HG03469 (cell line): ENCODE results near the gene ATG3.
"Not testable (repeated sequence)": the region's sequence is repeated elsewhere in the genome, so short reads cannot be mapped to it uniquely, and the experiment has no call there.

Experiments used
- ATAC-seq: cut with Tn5 transposase; IDR thresholded peaks from one replicate; pipeline ENCODE4 v1.9.1; 2021; ENCODE audit warnings: mild to moderate bottlenecking, moderate library complexity, moderate number of reproducible peaks; ENCODE audit not compliant: unreplicated experiment

ATG3 gene

DNA sequence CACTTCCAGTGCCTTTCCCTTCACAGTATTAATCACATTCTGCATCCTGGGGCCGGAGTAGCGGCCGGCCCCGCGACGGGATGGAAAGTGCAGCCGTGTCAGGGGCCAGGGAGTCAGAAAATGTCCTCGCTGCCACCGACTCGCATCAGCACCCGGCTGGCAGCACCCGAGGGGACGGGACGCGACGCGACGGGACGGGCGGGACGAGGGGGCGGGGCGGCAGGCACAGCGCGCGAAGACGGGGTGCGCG lies 353 bp downstream of the ATG3 start:
- ATAC-seq = no peak

DNA sequence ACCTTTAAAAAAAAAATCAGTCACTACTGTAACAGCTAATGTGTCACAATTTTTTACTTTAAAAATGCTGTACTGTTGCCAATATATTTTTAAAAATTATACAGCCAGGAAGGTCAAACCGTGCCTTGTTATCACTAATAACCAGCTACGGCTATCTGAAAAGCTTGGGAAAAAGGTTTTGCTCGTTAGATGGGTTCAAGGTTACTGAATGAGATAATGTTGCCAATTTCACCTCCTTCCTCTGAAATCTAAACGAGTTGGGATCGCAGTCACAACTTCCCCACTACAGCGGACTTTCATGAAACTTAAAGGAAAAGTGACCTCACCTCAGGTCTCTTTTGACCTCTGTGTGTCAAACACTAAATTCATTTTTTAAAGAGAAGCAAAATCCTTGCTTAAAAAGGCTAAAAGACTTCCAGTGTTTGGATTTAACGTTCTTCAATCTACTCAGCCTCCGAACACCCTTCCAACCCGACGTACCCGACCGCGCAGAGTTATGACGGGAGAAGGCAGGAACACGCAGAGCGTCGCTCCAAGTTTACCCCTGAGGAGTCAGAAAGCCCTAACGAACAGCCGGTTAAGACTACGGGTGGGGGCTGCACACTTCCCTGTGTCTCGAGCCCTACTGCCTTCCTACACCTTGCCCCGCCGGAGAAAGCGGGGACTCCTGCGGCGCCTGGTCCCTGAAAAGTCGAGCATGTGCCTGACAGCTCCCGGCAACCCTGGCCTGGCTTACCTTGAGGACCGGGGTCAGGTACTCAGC lies 860 bp downstream of the ATG3 start:
- no peak for ATAC-seq

DNA sequence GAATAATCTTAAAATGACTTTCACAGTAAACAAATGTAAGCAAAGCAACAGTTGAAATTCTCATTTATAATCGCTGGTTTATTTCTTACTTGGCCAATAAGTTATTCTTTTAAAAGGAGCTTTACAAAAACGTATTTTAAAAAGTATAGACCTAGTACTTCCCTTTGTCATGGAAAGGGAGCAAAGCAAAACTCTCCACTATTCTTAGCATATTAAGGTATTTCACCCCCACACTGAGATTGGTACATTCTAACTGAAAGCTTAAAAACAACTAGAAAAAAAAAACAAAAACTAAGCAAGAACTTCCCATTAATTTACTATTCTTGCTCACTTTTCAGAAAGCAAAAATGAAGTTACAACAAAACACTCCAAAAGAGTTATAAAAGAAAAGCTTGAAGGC lies 1.5 kb downstream of the ATG3 start:
- ATAC-seq = no peak

DNA sequence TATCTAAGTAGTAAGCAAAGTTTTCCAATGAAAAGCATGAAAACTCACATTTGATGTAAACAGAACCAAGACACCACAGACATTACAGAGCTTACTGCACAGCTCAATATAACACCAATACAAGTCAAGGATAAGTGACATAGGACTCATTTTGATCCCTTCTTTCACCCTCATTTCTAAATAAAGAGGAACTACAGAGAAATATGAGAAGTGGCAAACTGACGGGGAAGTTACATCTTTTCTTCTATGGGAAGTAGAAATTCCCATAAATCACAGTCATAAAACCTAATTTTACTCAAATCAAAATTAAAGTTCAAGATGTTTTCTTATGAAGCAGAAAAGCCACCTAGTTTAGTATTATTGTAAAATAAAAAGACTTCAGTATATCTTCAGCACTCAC lies 3.8 kb downstream of the ATG3 start:
- no peak for ATAC-seq

DNA sequence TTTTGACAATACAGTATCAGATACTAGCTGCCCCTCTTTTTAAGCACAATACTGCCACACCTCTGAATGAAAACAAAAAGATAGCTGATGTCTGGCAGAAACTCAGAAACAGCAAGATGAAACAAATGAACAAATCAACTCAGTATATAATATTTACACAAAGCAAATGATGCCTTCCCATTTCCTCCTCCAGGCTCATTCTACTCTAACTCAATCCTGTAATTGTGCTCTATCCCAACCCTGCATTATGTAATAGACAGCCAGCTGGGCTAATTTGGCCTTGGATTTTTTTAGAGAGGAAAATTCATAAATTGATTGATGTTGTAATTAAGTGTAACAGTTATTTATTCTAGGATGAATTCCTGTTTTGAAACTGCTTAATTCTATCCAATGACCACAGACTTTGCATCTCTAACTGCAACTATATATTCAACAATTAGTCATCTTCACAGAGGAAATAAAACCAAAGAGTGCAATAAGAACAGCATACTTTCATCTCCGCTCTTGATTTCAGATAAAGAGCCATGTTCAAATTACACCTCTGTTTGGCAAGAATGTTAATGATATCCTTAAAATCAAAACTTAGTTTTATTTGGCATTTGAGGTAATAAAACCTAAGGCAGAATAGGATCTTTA lies 6.1 kb downstream of the ATG3 start:
- ATAC-seq = no peak

DNA sequence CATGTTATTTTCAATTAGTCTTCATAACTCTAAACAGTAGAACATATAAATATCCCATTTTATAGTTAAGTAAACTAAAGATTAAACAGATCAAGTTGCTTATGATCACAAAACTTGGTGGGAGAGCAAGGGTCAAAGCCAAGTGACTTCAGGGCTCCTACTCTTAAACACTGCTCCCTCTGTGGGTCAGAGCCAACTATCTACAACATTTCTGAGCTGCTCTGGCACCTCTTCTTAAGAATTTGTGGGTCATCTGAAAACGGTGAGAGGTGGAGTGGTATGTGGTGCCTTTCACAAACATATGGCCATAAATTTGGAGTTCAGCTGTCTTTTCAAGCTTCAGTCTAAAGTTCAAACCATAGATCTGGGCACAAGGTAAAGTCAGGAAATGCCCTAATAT lies 10.9 kb downstream of the ATG3 start:
- no peak for ATAC-seq

DNA sequence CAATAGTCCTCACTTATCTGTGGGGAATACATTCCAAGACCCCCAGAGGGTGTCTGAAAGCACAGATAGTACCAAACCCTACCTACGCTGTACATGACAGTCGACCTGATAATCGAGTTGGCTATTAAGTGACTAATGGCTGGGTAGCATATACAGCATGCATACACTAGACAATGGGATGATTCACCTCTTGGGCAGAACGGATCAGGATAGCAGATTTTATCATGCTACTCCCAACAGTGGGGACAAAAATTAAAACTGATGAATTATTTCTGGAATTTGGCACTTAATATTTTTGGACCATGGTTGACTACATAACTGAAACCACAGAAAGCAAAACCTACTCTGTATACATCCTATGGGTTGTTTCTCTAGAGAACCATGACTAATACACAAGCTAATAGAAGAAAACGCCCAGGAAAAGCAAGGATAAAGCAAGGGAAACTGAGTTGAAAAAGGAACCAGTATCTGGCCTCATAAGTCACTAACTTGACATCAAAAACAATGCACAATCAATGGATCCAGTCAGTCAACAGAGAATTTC lies 15.5 kb downstream of the ATG3 start:
- no peak for ATAC-seq

DNA sequence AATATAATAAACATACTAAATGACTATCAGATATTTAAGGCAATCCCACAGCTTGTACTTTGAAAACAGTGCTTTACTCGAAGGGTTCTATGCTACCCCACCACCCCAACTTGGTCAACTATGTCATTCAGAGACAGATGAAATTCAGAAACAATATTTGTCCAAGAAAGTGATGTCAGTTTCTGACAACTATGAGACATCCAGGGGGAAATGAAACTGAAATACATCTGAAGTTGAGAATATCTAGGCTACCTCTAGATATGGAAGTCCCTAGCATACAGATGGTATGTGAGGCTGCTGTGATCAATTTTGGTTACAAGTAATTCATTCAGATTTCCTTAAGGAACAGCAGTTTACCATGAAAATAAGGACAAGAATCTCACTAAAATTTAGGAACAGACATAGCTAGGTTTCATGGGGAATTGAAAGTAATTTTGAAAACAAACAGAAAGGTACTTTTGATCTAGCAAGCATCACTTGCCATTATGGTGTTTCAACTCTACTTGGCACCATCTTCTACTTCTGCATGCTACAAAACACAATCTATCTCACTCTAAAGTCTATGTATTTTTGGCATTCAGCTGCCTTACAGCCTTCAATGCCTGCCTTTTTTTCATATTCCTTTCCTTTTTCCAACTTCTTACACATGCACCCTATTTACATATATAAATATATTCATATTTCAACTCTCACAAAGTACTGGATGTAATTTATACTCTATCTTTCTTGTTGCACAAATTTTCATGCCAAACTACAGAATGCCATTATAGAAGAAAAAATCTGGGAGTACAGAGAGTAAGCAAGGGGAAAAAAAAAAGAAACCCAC lies 21.7 kb downstream of the ATG3 start:
- peak; percentile 85 for ATAC-seq

DNA sequence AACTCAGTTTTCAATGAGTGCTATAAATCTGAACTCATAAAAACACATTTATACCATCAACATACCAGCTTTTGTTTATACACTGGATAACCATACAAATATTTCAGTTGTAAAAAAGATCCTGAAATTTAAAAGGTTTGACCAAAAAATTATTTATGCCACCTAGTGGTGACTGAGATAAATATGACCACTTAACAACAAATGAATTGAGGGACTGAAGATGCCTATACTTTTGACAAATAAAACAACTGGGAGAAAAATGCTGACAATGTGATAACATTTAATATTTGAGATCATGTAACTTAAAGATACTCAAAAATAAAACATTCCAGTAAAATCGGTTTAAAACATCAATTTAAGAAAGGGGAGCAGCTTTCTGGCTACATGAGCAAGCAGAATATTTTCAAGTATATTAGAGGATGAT lies 30.4 kb downstream of the ATG3 start:
- ATAC-seq = no peak

DNA sequence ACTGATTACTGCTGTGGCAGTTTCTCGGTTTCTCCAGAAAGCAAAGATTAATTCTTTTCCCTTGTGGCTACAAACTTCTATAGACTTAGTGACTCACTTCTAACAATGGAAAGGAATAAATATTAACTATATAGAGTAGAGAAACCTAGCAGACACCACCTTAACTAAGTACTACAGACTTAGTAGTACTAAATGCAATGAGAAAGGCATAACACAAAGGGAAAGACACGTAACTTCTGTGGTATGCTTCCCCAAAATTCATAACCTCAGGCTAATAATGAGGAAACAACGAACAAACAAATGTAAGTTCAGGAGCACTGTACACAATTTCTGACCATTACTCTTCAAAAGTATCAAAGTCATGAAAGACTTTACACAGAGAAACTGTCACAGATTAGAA lies 31.2 kb downstream of the ATG3 start:
- no peak for ATAC-seq

DNA sequence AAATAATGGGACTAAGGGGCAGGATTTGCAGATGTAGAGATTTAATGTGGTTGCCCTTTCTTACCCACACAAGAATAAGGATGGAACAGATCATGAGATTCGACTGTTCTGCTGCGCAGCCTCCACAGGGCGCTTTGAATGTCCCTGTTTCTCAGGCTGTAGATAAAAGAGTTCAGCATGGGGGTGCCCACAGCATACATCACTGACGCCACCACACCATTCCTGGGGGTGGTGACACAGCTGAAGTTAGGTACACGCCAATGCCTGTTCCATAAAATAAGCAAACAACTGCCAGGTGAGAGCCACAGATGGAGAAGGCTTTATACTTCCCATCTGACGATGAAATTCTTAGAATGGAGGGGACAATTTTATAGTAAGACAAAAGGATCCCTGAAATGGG lies 37.6 kb downstream of the ATG3 start:
- not testable (repeated sequence) for ATAC-seq

DNA sequence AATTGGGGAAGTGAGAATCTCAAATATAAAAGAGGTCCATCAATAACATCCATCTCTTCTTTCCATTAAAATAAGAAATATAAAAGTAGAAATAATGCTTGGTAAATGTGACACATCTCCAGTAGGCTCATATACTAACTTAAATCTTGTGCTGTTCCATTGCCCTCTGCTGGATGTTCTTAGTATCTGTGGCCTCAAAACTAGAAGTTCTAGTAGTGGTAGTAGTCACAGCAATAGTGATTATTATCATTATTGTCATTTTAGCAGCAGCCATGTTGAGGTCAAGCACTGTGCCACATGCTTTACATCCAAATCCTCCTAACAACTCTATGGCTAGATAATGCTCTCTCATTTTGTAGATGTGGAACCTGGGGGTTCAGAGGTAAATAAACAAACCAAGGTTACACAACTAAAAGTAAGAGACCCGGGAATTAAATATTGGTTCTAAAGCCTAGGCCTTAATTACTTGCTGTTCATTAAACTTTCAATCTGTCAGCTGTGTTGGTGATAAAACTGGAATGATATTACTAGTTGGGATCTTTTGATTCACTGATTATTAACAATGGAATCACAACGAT lies 42.2 kb downstream of the ATG3 start:
- ATAC-seq = no peak

DNA sequence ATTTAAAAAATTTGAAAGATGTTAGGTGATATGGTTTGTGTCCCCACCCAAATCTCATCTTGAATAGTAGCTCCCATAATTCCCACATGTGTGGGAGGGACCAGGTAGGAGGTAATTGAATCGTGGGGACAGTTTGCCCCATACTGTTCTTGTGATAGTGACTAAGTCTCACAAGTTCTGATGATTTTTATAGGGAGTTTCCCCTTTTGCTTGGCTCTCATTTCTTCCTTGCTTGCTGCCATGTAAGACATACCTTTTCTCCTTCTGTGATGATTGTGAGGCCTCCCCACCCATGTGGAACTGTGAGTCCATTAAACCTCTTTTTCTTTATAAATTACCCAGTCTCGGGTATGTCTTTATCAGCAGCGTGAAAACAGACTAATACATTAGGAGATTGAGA lies 42.8 kb downstream of the ATG3 start:
- not testable (repeated sequence) for ATAC-seq

DNA sequence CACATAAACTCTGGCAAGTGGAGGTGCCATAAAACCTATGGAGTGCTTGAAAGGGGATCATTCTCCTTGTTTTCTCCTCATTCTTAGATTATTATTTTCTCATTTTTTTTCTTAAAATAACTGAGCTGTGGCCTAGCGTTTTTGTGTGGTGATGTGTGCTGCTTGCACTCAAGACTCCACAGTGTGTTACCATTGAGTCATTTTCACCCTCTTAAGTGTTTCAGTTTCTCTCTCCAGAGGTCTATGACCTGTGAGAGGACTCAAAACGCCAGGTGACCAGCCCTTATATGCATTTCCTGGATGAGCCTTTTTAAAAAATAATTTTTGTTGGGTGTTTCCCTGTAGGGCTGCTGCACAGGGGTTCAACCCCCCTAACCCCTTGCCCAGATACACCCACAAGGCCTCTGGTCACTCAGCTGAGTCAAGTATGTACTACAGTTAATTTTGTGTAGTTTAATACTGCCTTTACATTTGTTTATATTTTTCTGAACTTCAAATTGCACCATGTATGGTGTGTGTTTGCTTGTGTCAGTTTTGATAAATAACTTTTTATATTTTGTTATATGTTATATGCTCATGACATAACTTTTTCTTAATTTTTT lies 47.1 kb downstream of the ATG3 start:
- ATAC-seq = peak; percentile 97

DNA sequence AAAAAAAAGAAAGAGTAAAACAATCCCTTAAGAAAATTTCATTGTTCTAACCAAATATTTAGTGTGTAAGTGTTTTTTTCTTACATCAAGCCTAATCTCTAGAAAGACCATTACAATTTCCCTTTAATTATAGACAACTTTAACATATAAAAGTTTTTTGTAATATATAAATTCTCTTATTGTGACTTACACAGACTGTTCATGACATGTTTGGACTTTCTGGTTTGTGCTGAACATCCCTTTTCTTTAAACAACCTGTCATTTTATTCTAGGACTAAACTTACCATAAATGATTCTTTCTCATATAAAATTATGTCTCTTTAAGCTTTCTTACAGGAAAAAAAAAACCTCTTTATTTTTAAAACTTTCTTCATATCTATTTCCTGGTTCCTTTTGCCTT lies 49.4 kb downstream of the ATG3 start:
- ATAC-seq = no peak

DNA sequence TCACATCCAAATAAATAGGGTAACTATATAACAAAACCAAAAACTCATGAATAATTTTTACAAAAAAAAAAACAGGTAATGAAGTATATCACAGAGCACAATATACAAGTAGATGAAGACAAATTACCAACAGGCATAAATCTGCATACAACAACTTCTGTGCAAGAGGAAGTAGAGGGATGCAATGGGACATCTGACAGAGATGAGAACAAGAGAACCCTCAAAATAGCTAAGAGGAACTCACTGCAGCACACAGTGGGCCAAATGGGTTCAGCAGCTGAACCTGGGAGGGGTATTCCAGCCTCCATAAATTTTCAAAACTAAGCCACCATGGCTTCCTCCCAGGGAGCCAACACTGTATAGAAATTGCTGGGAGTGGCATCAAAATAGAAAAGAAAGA lies 52.9 kb downstream of the ATG3 start:
- ATAC-seq = no peak

DNA sequence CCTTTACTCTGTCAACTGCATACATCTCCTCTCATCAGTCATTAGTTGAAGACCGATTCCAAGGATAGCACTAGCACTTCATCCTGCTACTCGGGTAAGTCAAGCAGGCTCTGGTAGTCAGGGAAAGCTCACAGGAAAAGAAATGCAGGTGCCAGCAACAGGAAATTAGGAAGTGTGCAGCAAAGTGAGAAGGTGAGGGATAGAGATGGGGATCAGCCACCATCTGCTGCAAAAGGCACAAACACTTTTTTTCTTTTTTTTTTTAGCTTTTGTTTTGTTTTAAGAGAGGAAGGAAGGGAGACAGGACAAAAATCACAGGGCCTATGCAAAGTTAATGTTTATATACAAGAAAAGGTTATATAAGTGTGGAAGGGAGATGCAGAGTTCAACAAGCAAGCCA lies 53.5 kb downstream of the ATG3 start:
- no peak for ATAC-seq

DNA sequence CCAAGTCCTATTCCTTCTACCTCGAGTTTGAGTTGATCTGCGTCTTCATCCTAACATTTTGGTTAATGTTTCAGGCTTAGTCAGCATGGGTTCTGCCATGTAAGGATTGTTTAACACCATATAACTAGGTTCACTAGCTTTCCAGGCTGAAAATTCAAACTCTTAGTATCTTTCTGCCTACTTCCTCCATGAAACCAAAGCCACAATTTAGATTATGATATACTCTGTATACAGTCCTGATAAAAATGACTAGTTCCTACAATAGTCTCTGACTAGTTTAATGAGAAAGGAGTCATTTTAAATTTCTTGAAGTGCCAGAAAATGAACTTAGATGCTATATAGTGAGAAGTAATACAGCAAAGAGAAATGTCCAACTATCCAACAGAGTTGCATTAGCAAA lies 55.9 kb downstream of the ATG3 start:
- ATAC-seq = no peak

DNA sequence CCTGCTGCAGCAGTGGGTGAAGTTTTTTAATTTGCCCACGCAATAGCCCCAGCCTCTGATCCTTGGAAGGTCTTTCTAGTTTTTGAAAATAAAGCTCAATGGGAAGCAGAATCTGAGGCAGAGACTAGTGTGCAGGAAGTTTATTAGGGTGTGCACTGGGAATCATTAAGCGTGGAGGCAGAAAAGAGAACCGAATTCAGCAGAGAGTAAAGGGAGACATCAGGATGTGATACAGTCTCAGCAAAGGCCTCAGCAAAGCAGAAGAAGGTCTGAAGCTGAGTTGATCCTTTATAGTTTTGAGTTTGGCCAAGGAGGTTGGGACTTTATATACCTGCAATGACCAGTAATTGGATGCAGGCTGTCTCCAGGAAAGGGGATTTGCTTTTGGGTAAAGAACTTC lies 57.6 kb downstream of the ATG3 start:
- no peak for ATAC-seq

DNA sequence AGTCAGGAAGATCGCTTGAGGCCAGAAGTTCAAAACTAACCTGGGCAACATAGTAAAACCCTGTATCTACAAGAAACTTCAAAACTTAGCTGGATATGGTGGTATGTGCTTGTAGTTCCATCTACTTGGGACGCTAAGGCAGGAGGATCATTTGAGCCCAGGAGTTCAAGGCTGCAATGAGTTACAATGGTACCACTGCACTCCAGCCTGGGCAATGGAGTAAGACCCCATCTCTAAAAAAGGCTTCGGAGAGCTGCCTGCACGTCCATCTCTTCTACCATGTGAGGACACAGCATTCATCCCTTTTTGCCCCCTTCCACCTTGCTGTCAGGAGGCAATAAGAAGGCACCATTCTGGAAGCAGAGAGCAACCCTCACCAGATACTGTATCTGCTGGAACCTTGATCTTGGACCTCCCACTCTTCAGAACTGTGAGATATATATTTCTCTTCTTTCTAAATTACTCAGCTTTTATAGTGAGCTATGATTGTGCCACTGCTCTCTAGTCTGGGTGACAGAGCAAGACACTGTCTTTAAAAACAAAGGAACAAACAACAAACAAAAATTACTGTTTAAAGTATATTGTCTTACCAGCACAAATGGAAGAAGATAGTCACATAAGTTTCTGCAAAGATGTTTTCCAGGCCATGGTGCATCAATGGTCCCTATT lies 58.3 kb downstream of the ATG3 start:
- ATAC-seq = no peak

DNA sequence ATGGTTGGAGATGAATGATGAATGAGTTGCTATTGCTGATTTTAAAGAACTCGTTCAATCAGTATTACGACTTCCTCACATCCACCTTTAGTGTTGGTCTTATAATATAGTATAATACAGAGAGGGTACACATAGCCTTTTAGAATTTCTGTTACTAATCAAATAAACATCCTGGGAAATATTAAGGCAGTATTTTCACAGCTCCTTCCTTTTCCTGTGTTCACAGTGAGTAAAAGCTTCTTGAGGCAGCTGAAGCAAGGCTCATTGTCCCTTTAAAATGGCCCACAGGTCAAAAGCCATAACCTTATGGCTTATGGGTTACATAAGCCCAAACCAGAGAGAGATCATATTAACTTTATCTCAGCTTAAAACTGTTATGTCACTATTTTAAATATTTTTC lies 61.1 kb downstream of the ATG3 start:
- ATAC-seq = no peak
